Cardiac muscle cell (in vitro differentiated cells and primary cell): ENCODE measurements around the gene TRIM50. TPM values are rescaled to one million over a fixed set of nuclear protein-coding genes. Genes with fewer than 3 reads are reported as not detected.
"Not testable (repeated sequence)": the region's sequence is repeated elsewhere in the genome, so short reads cannot be mapped to it uniquely, and the experiment has no call there.

Experiments
- DNase-seq, 2 donors: peaks; one replicate each; pipeline versions ENCODE4 v3.0.0 to v3.0.0-alpha.2; 2010 to 2017; ENCODE audit warnings: low read depth in 1 of 2, low spot score in 1 of 2
- H3K27ac ChIP-seq: fragments of 200-600 bp; sonication (generic); 2 replicates; pipeline ENCODE4 v1.5.1; 2016
- H3K27me3 ChIP-seq: fragments of 200-600 bp; sonication (generic); 2 replicates; pipeline ENCODE4 v1.6.0; 2016; ENCODE audit warnings: control low read depth
- H3K36me3 ChIP-seq: fragments of 200-600 bp; sonication (generic); 2 replicates; pipeline ENCODE4 v1.5.1; 2016; ENCODE audit warnings: control low read depth
- H3K4me1 ChIP-seq: fragments of 200-600 bp; sonication (generic); 2 replicates; pipeline ENCODE4 v1.8.1; 2017; ENCODE audit warnings: low read depth, mild to moderate bottlenecking, mixed run types
- H3K4me3 ChIP-seq: fragments of 200-600 bp; sonication (generic); 2 replicates; pipeline ENCODE4 v1.5.1; 2016; ENCODE audit warnings: mild to moderate bottlenecking
- H3K9me3 ChIP-seq: fragments of 200-600 bp; sonication (generic); 2 replicates; pipeline ENCODE4 v1.5.1; 2017; ENCODE audit warnings: low read depth, mild to moderate bottlenecking, control low read depth
- CTCF ChIP-seq: IDR thresholded peaks from 2 replicates; pipeline ENCODE4 v1.5.1; 2012; ENCODE audit warnings: low read depth, mild to moderate bottlenecking, low read length
- polyA plus RNA-seq: library from polyadenylated mRNA; unstranded; fragments of >200 nt; fragmentation: Nextera tagmentation; extraction: Ambion mirVana; gene quantifications from 2 replicates; pipeline ENCODE4 v1.2.1, GENCODE V29; 2016
- total RNA-seq: library from RNA; depleted of rRNA; stranded (reverse); fragments of >200 nt; gene quantifications from 2 replicates; pipeline ENCODE4 v1.2.3, GENCODE V29; 2016

Gene TRIM50
- total RNA-seq, result 0.32 TPM in 1 of 2 replicates, not detected in the other
- polyA plus RNA-seq, result not detected in 2 replicates

- not testable (repeated sequence) for H3K4me1 ChIP-seq, H3K27me3 ChIP-seq, H3K9me3 ChIP-seq, H3K4me3 ChIP-seq, DNase-seq, H3K36me3 ChIP-seq, H3K27ac ChIP-seq
These were observed at the start of gene TRIM50, which contains the start of gene FKBP6 for GRCh38 chr7:73327922-73328321. TSS of gene TRIM50 (minus strand) at chr7:73328082. CDS start at chr7:73324787, 3,295 bp downstream. TSS of gene FKBP6 (plus strand) at chr7:73328161. CDS start at chr7:73328429, 268 bp downstream.

- Histone ChIP-seq H3K36me3 (no peaks in the 10 kb centered on the region), H3K27ac (no peak overlapping the region), H3K27me3 (no peaks in the 10 kb centered on the region), H3K4me3 (no peak overlapping the region), H3K9me3 (no peaks in the 10 kb centered on the region), H3K4me1 (no peaks in the 10 kb centered on the region)
- DNase-seq, result no peak
- TF ChIP-seq CTCF, result no peak
These were observed 49.0 kb upstream of the TRIM50 start for GRCh38 chr7:73376671-73377412.

- H3K9me3 ChIP-seq, H3K36me3 ChIP-seq, H3K4me1 ChIP-seq, DNase-seq, H3K27me3 ChIP-seq, H3K27ac ChIP-seq, H3K4me3 ChIP-seq: not testable (repeated sequence)
These were observed 48.4 kb upstream of the TRIM50 start for GRCh38 chr7:73376262-73376661.

- Histone ChIP-seq H3K9me3 (no peaks in the 10 kb centered on the region), H3K4me1 (no peaks in the 10 kb centered on the region), H3K36me3 (no peaks in the 10 kb centered on the region), H3K27ac (no peak overlapping the region), H3K4me3 (no peak overlapping the region), H3K27me3 (no peaks in the 10 kb centered on the region)
- TF ChIP-seq CTCF, result no peak
- DNase-seq, result no peak
These were observed 45.9 kb upstream of the TRIM50 start for GRCh38 chr7:73373741-73374140.

GRCh38 chr7:73369622-73370021 lies 41.7 kb upstream of the TRIM50 start:
- H3K36me3 ChIP-seq, result no peaks in the 10 kb centered on the region
- no peaks in the 10 kb centered on the region for H3K27me3 ChIP-seq
- H3K27ac ChIP-seq, result no peak overlapping the region
- no peak for TF ChIP-seq CTCF
- H3K9me3 ChIP-seq, result no peaks in the 10 kb centered on the region
- no peak overlapping the region for H3K4me3 ChIP-seq
- H3K4me1 ChIP-seq, result no peaks in the 10 kb centered on the region
- no peak for DNase-seq

GRCh38 chr7:73369009-73369408 lies 41.1 kb upstream of the TRIM50 start:
- no peak for TF ChIP-seq CTCF
- no peaks in the 10 kb centered on the region for H3K4me1 ChIP-seq
- H3K36me3 ChIP-seq, result no peaks in the 10 kb centered on the region
- no peak for DNase-seq
- no peak overlapping the region for H3K4me3 ChIP-seq
- H3K27me3 ChIP-seq, result no peaks in the 10 kb centered on the region
- no peaks in the 10 kb centered on the region for H3K9me3 ChIP-seq
- H3K27ac ChIP-seq, result no peak overlapping the region
